Activated T-cell treated with anti-CD3 and anti-CD28 coated beads, Interleukin-2, amount 50 U/mL, for 48 hours (primary cell): ENCODE measurements around the gene RNF208.
"Not testable (repeated sequence)": the region's sequence is repeated elsewhere in the genome, so short reads cannot be mapped to it uniquely, and the experiment has no call there.

ENCODE experiments used
- DNase-seq, 2 experiments: peaks; one replicate each; pipeline ENCODE4 v3.0.0-alpha.2; 2020

Gene RNF208

GRCh38 chr9:137222190-137223077 lies at the start of gene RNF208:
Gene RNF208 (minus strand): TSS chr9:137222240. CDS start chr9:137221212, 1,028 bp downstream.
- peak; percentile 53 to 58 for DNase-seq

- DNase-seq: no peak
Measured at GRCh38 chr9:137271696-137272076, 49.6 kb upstream of the RNF208 start.

GRCh38 chr9:137270929-137271695 lies 49.1 kb upstream of the RNF208 start:
- DNase-seq: peak in 1 of 2 experiments; percentile 47

- DNase-seq: no peak
Measured at GRCh38 chr9:137269231-137269772, 47.3 kb upstream of the RNF208 start.

- DNase-seq: no peak
Measured at GRCh38 chr9:137268538-137269201, 46.6 kb upstream of the RNF208 start.

- DNase-seq: no peak
Measured at GRCh38 chr9:137267933-137268355, 45.9 kb upstream of the RNF208 start.

- DNase-seq: no peak
Measured at GRCh38 chr9:137266585-137267453, 44.8 kb upstream of the RNF208 start.

GRCh38 chr9:137266162-137266527 lies 44.1 kb upstream of the RNF208 start:
- no peak for DNase-seq

GRCh38 chr9:137265496-137266161 lies 43.6 kb upstream of the RNF208 start:
- no peak for DNase-seq

- DNase-seq: no peak
Measured at GRCh38 chr9:137264067-137264466, 42.0 kb upstream of the RNF208 start.

GRCh38 chr9:137263506-137263905 lies 41.5 kb upstream of the RNF208 start:
- DNase-seq: no peak

- no peak for DNase-seq
Measured at GRCh38 chr9:137262909-137263285, 40.9 kb upstream of the RNF208 start.

- DNase-seq: not testable (repeated sequence)
Measured at GRCh38 chr9:137262173-137262908, 40.3 kb upstream of the RNF208 start.

GRCh38 chr9:137256856-137257255 lies 34.8 kb upstream of the RNF208 start:
- no peak for DNase-seq

GRCh38 chr9:137256362-137256761 lies 34.3 kb upstream of the RNF208 start:
- no peak for DNase-seq

GRCh38 chr9:137255448-137256114 lies 33.5 kb upstream of the RNF208 start:
- no peak for DNase-seq

GRCh38 chr9:137254624-137255447 lies 32.8 kb upstream of the RNF208 start, which contains the start of gene NELFB:
Gene NELFB (plus strand): TSS chr9:137255327.
- peak; percentile 98 for DNase-seq

GRCh38 chr9:137253717-137254623 lies 31.9 kb upstream of the RNF208 start:
- no peak for DNase-seq
